HL-60 (cell line): ENCODE measurements around the gene HAUS1.
A peak's percentile ranks its signal among the peaks of the same experiment; 100 is the strongest.

Source experiments
- CTCF ChIP-seq: IDR thresholded peaks from one replicate; pipeline ENCODE4 v1.5.1; 2011; ENCODE audit warnings: low read length, control low read depth, inconsistent platforms; ENCODE audit not compliant: insufficient read depth
- POLR2AphosphoS5 ChIP-seq: IDR thresholded peaks from 2 replicates; pipeline ENCODE4 v1.6.1; 2012; ENCODE audit warnings: low read depth
- REST ChIP-seq: IDR thresholded peaks from 2 replicates; pipeline ENCODE4 v1.6.1; 2012; ENCODE audit warnings: low read depth; ENCODE audit not compliant: insufficient replicate concordance
- SPI1 ChIP-seq: IDR thresholded peaks from 2 replicates; pipeline ENCODE4 v1.6.1; 2012; ENCODE audit warnings: low read depth, mild to moderate bottlenecking, borderline replicate concordance

GRCh38 chr18:46070815-46071652 is 33.2 kb upstream of the HAUS1 start:
- TF ChIP-seq CTCF (no peak), SPI1 (peak; percentile 100), REST (peak; percentile 34), POLR2AphosphoS5 (peak; percentile 24)
